Lower leg skin (tissue), 3 donors: ENCODE measurements around the gene SPECC1L.

Experiments used
- POLR2A ChIP-seq, 2 donors: fragments of 450-650 bp; IDR thresholded peaks; one replicate each; pipeline ENCODE4 v1.6.1; 2016 to 2017; ENCODE audit warnings: antibody characterized with exemption in 2 of 2, mild to moderate bottlenecking in 1 of 2, moderate library complexity in 1 of 2
- TF ChIP-seq, protein P1 (sequence below), 3 donors: fragments of 450-650 bp; IDR thresholded peaks; one replicate each; pipeline ENCODE4 v1.5.1; 2016; ENCODE audit warnings: antibody characterized with exemption in 3 of 3, mild to moderate bottlenecking in 3 of 3, moderate library complexity in 2 of 3

DNA sequence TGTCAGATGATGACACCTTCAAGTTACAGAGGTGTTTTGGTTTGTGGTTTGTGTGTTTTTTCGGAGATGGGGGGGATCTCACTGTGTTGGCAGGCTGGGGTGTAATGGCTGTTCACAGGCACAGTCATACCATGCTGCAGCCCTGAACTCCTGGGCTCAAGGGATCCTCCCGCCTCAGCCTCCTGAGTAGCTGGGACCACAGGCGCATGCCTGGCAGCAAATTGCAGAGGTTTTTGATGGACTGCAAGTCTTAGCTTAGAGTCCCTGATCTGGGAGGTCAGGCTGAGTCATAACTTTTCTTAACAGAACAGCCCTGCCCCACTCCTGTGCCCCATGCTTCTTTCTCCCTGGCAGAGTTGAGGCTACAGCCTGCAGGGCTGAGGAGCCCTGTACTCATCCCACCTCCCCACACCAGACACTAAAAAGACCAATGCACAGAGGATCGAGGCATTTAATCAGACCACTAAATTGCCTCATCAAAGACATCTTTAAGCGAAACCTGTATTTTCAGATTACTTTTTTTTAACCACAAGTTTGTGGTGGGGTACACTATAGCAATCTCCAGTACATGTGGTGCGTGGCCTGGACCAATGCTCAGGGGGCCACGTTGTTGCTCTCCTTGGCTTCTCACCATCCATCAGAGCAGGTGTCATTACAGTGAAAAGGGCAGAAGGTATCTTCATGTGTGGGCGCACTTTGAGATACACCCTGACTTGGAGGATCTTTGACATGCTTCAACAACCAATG is 139.7 kb downstream of the SPECC1L start:
- no peak for TF ChIP-seq POLR2A (IDR thresholded peaks at IDR 0.05)
- TF ChIP-seq, protein P1, sequence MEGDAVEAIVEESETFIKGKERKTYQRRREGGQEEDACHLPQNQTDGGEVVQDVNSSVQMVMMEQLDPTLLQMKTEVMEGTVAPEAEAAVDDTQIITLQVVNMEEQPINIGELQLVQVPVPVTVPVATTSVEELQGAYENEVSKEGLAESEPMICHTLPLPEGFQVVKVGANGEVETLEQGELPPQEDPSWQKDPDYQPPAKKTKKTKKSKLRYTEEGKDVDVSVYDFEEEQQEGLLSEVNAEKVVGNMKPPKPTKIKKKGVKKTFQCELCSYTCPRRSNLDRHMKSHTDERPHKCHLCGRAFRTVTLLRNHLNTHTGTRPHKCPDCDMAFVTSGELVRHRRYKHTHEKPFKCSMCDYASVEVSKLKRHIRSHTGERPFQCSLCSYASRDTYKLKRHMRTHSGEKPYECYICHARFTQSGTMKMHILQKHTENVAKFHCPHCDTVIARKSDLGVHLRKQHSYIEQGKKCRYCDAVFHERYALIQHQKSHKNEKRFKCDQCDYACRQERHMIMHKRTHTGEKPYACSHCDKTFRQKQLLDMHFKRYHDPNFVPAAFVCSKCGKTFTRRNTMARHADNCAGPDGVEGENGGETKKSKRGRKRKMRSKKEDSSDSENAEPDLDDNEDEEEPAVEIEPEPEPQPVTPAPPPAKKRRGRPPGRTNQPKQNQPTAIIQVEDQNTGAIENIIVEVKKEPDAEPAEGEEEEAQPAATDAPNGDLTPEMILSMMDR (IDR thresholded peaks at IDR 0.05) = no peak
